Spleen (tissue), 11 donors: ENCODE results near the gene NUDT8. TPM values are rescaled to one million over a fixed set of nuclear protein-coding genes. Genes with fewer than 3 reads are reported as not detected.

ENCODE experiments used
- DNase-seq: peaks from one replicate; pipeline ENCODE4 v3.0.0-alpha.2; 2020
- H3K27ac ChIP-seq, 8 donors: fragments of 200-600 bp; sonication (generic) in 7 of 8; 1 replicate in 4 of 8; 2 replicates in 4 of 8; pipeline versions ENCODE4 v1.5.0 to v1.8.0; 2016 to 2021; ENCODE audit warnings: inconsistent platforms in 4 of 8, mild to moderate bottlenecking in 4 of 8, moderate library complexity in 1 of 8
- H3K27me3 ChIP-seq, 7 donors: fragments of 200-600 bp; sonication (generic) in 6 of 7; replicated peaks in 1 of 7; 1 replicate in 4 of 7; 2 replicates in 3 of 7; pipeline versions ENCODE4 v1.5.0 to v1.8.0; 2016 to 2021; ENCODE audit warnings: inconsistent platforms in 3 of 7, mild to moderate bottlenecking in 1 of 7
- H3K36me3 ChIP-seq, 6 donors: fragments of 200-600 bp; sonication (generic) in 5 of 6; 1 replicate in 4 of 6; 2 replicates in 2 of 6; pipeline versions ENCODE4 v1.5.0 to v1.8.0; 2016 to 2021; ENCODE audit warnings: inconsistent platforms in 2 of 6
- H3K4me1 ChIP-seq, 6 donors: fragments of 200-600 bp; sonication (generic) in 5 of 6; 1 replicate in 3 of 6; 2 replicates in 3 of 6; pipeline versions ENCODE4 v1.5.0 to v1.8.0; 2016 to 2021; ENCODE audit warnings: inconsistent platforms in 3 of 6
- H3K4me3 ChIP-seq, 8 donors: fragments of 200-600 bp; sonication (generic) in 7 of 8; 1 replicate in 4 of 8; 2 replicates in 4 of 8; pipeline versions ENCODE4 v1.5.0 to v1.8.0; 2016 to 2021; ENCODE audit warnings: inconsistent platforms in 4 of 8, mild to moderate bottlenecking in 4 of 8, moderate library complexity in 2 of 8
- H3K9me3 ChIP-seq, 8 donors: fragments of 200-600 bp; sonication (generic) in 7 of 8; 1 replicate in 4 of 8; 2 replicates in 4 of 8; pipeline versions ENCODE4 v1.5.0 to v1.8.0; 2016 to 2021; ENCODE audit warnings: inconsistent platforms in 4 of 8
- CTCF ChIP-seq, 11 experiments: fragments of 200-600 bp in 7 of 11; fragments of 450-650 bp in 4 of 11; sonication (generic) in 4 of 11; IDR thresholded peaks in 8 of 11; conservative IDR thresholded peaks in 3 of 11; 1 replicate in 7 of 11; 2 replicates in 4 of 11; pipeline versions ENCODE4 v1.4.0 to v1.8.0; 2016 to 2021; ENCODE audit warnings: antibody characterized with exemption in 11 of 11, inconsistent platforms in 4 of 11, mild to moderate bottlenecking in 1 of 11
- POLR2A ChIP-seq, 3 donors: fragments of 450-650 bp; IDR thresholded peaks; one replicate each; pipeline ENCODE4 v1.5.1; 2017; ENCODE audit warnings: antibody characterized with exemption in 3 of 3, mild to moderate bottlenecking in 1 of 3
- POLR2AphosphoS5 ChIP-seq, 3 donors: sonication (generic); formaldehyde crosslinking; IDR thresholded peaks; one replicate each; pipeline ENCODE4 v1.5.1; 2017; ENCODE audit warnings: antibody characterized with exemption in 3 of 3
- WGBS, 5 donors: extraction: QIAGEN DNeasy Blood & Tissue Kit in 3 of 5; methylation state at CpG; one replicate each; pipeline versions ENCODE4 v1.1.5 to v1.1.7; 2013 to 2018; 5-methylcytosine and 5-hydroxymethylcytosine counted together
- intact Hi-C: fragments of 100-400 bp; cut with DNase I; formaldehyde crosslinking; loops from one replicate; pipeline ENCODE4 v1.15.0; 2023; ENCODE audit warnings: low total_unique reads
- polyA plus RNA-seq, 3 donors: library from polyadenylated mRNA; stranded (reverse); fragments of 200-250 nt; gene quantifications; one replicate each; pipeline ENCODE4 v1.2.1, GENCODE V29; 2013
- total RNA-seq, 7 donors: library from RNA; depleted of rRNA in 3 of 7; stranded (reverse); fragments of >200 nt in 3 of 7; fragmentation: NEBNext Ultra II Directional in 4 of 7; extraction: Animal tissue kit (Norgen Biotek cat#: 25700) in 4 of 7; gene quantifications; one replicate each; pipeline versions ENCODE4 v1.1.0 to v1.2.1, GENCODE V29; 2016 to 2021
- donor health status: healthy with polysubstance abuse.
- donor health status: DM: no; HTN: no; CAD: no; lungs with moderate emphysema.
- donor health status: DM: no; HTN: no; CAD: no.
- donor health status: Bipolar disorder and iron deficiency.
- donor health status: healthy.
- donor health status: DM: no; HTN: no; CAD: no.
- donor health status: DM: yes; HTN: yes; CAD: no.

Gene NUDT8
- total and polyA plus RNA-seq, 10 donors, result 2.7 to 9.2 (median 5.9) TPM

- TF ChIP-seq CTCF (IDR thresholded peaks at IDR 0.05 in 8 of 11, conservative IDR thresholded peaks at IDR 0.05 in 3 of 11), result no peak
- TF ChIP-seq POLR2A (IDR thresholded peaks at IDR 0.05), result no peak
- no peak for TF ChIP-seq POLR2AphosphoS5 (IDR thresholded peaks at IDR 0.05)
- Histone ChIP-seq H3K9me3 (peaks cover 0 to 10% (median 5%) of the 10 kb centered on the region in 8 donors), H3K4me3 (peak overlapping the region in 1 of 8 donors; percentile 47), H3K27ac (peak overlapping the region in 3 of 8 donors; percentile 11 to 68 (median 20)), H3K4me1 (peaks cover 38 to 63% (median 56%) of the 10 kb centered on the region in 6 donors), H3K27me3 (peaks cover 0 to 33% (median 0%) of the 10 kb centered on the region in 7 donors), H3K36me3 (no peaks in the 10 kb centered on the region)
- DNase-seq, result peak; percentile 75
- 69 to 82% (median 78%) methylated on average over 18 to 24 of the region's 24 CpGs for WGBS, 5 donors
- intact Hi-C loops, result no loop called here
Measured at GRCh38 chr11:67645521-67646461, 16.1 kb upstream of the NUDT8 start.

GRCh38 chr11:67644472-67645418 lies 15.0 kb upstream of the NUDT8 start:
- TF ChIP-seq POLR2AphosphoS5 (IDR thresholded peaks at IDR 0.05) (no peak), CTCF (IDR thresholded peaks at IDR 0.05 in 8 of 11, conservative IDR thresholded peaks at IDR 0.05 in 3 of 11) (no peak)
- 64 to 89% (median 81%) methylated on average over 11 to 22 of the region's 22 CpGs for WGBS, 5 donors
- H3K9me3 ChIP-seq, result peaks cover 0 to 10% (median 5%) of the 10 kb centered on the region in 8 donors
- no peak overlapping the region for H3K4me3 ChIP-seq
- no peak for DNase-seq
- H3K36me3 ChIP-seq, result no peaks in the 10 kb centered on the region
- intact Hi-C loops, result no loop called here
- no peak overlapping the region for H3K27ac ChIP-seq
- peaks cover 35 to 58% (median 50%) of the 10 kb centered on the region in 6 donors for H3K4me1 ChIP-seq
- peaks cover 0 to 44% (median 3%) of the 10 kb centered on the region in 7 donors for H3K27me3 ChIP-seq

- intact Hi-C loops, result no loop called here
- Histone ChIP-seq H3K4me3 (no peak overlapping the region), H3K4me1 (peaks cover 34 to 52% (median 43%) of the 10 kb centered on the region in 6 donors), H3K9me3 (peaks cover 0 to 10% (median 5%) of the 10 kb centered on the region in 8 donors), H3K36me3 (no peaks in the 10 kb centered on the region), H3K27me3 (peaks cover 0 to 51% (median 3%) of the 10 kb centered on the region in 7 donors), H3K27ac (no peak overlapping the region)
- TF ChIP-seq POLR2A (IDR thresholded peaks at IDR 0.05), result no peak
- TF ChIP-seq POLR2AphosphoS5 (IDR thresholded peaks at IDR 0.05), result no peak
- no peak for TF ChIP-seq CTCF (IDR thresholded peaks at IDR 0.05 in 8 of 11, conservative IDR thresholded peaks at IDR 0.05 in 3 of 11)
- DNase-seq, result no peak
- 83 to 95% (median 91%) methylated on average over 5 of the region's 5 CpGs for WGBS, 5 donors
Measured at GRCh38 chr11:67644042-67644441, 14.3 kb upstream of the NUDT8 start.
